ENCODE measurements around the gene CALR3.
"Not testable (repeated sequence)": the region's sequence is repeated elsewhere in the genome, so short reads cannot be mapped to it uniquely, and the experiment has no call there.

The CALR3 gene

DNA sequence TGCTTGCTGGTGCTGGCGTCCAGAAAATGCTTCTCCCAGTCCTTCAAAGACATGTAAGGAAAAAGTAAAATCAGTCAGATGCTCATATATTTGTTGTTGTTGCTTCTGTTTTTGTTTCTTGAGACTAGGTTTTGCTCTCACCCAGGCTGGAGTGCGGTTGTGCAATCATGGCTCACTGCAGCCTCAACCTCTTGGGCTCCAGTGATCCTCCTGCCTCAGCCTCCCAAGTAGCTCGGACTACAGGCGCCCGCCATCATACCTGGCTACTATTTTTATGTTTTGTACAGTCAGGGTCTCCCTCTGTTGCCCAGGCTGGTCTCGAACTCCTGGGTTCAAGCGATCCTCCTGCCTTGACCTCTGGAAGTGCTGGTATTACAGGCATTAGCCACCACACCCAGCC lies 13.2 kb downstream of the CALR3 start:
- DNase-seq, result no peak

DNA sequence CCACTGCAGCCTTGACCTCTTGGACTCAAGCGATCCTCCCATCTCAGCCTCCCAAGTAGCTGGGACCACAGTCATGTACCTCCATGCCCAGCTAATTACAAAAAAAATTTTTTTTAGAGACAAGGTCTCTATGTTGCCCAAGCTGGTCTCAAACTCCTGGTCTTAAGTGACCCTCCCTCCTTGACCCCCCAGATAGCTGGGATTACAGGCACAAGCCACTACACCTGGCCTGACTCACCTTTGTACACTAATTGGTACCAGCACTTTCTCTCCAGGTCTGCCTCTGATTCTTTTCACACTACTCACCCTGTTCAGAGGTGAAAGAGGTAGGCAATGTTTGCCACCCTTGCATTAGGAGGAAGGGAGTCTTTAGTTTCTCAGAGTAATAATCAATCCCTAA lies 18.7 kb downstream of the CALR3 start:
- DNase-seq, result no peak

DNA sequence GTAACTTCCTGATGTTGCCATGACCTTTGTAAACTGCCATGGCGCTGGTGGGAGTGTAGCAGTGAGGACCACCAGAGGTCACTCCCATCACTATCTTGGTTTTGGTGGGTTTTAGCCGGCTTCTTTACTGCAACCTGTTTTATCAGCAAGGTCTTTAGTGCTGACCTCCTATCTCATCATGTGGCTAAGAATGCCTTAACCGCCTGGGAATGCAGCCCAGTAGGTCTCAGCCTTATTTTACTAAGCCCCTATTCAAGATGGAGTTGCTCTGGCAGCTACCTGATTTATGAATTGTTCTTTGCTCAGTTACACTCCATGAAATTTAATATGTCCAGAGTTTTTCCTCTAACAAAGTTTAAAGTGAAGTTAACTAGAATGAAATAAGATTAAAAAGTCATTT lies 19.6 kb downstream of the CALR3 start:
- no peak for DNase-seq

DNA sequence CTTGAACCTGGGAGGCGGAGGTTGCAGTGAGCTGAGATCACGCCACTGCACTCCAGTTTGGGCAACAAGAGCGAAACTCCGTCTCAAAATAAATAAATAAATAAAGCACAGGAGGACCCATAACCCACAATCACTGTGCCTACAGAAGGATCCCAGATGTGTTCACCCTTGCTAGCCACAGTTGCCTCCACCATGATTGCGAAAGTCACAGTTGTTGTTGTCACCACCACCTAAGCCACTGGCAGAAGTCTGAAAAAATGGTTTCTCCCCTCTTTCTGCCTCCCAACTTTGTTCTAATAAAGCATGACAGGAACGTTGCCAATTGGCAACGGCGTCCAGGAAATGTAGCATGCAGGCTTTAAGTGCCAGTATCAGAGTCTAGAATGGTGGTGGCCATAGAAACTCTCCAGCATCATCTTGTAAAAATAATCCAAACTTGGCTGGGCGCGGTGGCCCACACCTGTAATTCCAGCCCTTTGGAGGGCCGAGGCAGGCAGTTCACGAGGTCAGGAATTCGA lies 22.0 kb downstream of the CALR3 start:
- no peak for DNase-seq

DNA sequence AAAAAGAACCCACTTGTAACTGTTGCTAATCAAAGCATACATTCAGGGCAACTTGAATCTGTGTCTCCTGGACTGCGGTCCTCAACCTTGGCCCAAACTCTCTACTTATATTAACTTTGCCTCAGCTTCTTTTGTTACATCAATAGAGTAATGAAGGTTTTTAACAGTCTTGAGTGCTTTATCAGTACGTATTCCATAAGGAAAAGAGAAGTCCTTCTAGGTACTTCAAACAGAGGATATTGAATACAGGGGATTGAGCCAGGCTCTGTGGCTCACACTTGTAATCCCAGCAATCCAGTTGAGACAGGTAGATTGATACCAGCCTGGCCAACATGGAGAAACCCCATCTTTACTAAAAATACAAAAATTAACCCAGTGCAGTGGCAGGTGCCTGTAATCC lies 23.0 kb downstream of the CALR3 start:
- DNase-seq, result no peak

DNA sequence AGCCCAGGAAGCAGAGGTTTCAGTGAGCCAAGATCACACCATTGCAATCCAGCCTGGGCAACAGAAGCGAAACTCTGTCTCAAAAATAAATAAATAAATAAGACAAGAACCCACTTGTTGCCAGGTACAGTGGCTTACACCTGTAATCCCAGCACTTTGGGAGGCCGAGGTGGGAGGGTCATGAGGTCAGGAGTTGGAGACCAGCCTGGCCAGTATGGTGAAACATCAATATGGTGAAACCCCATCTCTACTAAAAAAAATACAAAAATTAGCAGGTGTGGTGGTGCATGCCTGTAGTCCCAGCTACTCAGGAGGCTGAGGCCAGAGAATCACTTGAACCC lies 23.4 kb downstream of the CALR3 start:
- DNase-seq, result not testable (repeated sequence)

DNA sequence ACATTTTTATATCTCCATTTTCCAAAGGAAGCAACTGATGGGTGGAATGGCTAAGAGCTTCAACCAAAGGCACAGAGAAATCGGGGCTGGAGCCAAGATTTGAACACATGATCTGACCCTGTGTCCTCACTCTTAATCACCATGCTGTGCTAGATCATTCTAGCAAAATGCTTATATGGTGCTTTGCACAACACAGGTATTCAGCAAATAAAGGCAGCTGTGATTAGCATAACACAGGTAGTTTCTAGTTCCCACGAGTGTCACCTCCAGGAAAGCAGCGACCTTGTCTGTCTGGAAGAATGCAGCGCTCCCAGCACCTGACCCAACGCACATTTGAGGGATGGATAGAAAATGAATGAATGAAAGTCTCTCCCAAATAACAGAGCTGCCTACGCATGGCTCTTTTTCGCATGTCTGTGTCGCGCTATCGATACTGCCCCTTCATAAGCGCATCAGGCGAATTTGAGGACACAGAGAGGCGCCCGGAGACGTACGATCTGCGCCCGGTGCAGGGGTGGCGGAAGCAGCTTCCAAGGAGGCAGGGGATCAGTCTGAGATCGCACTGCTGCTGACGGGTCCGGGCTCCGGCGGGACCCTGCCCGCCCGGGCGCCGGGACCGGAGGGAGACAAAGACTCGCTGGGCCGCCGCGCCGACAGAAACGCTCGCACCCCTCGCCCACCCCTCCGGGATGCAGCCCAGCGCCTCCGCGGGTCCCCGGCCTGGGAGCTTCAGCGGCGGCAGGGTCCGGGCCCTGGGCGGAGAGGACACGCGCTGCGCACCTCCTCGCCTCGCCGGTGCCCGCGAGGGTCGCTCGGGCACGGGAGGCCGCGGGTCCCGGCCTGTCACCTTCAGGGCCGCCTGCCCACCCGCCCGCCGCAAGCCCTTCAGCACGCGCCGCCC lies 24.8 kb downstream of the CALR3 start:
- DNase-seq, result peak; percentile 43

DNA sequence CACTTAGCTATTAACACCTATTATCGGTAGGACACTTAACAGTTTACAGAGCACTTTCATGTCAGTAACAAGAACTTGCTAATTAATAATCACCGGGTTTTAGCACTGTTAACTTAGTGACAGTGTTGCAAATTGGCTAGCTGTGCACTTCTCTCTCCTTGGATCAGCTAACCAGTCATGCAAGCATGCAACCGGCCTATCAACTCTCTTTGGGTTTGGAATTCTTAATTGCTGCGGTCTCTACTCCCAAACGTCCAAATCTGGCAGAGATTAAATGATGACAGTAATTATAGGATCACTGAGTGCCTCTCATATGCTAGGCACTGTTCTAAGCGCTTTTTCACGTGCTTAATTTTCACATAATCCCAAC lies 25.4 kb downstream of the CALR3 start:
- DNase-seq, result no peak

DNA sequence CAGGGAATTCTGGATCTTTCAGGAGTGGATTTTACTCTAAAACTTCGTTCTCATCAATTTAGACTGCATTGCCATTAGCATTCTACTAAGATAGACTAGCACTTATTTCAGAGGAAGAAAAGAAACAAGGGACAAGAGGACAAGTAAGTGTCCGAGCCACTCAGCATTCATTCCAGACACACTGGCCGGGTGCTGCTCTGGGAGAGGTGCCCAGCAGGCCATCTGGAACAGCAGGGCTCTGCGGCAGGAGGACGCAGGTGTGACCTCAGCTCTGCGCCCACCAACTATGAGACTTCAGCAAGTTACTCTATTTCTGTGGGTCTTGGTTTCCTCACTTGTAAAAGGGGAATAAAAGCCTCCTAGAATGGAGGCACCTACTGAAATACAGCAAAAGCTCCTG lies 28.4 kb downstream of the CALR3 start:
- no peak for DNase-seq

DNA sequence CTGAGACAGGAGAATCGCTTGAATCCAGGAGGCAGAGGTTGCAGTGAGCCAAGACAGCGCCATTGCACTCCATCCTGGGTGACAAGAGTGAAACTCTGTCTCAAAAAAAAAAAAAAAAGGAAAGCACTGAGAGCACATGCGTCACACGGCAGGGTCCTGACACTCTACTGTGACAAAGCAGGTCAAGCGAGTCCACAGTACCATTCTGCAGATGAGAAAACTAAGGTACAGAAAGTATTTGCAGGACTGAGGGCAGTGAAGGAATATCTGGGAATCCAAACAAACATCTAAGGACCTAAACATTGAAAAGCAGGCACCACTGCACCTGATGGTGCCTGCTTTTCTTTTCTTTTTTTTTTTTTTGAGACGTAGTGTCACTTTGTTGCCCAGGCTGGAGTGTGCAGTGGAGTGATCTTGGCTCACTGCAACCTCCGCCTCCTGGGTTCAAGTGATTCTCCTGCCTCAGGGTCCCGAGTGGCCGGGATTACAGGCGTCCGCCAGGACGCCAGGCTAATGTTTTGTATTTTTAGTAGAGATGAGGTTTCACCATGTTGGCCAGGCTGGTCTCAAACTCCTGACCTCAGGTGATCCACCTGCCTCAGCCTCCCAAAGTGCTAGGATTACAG lies 29.1 kb downstream of the CALR3 start:
- not testable (repeated sequence) for DNase-seq

DNA sequence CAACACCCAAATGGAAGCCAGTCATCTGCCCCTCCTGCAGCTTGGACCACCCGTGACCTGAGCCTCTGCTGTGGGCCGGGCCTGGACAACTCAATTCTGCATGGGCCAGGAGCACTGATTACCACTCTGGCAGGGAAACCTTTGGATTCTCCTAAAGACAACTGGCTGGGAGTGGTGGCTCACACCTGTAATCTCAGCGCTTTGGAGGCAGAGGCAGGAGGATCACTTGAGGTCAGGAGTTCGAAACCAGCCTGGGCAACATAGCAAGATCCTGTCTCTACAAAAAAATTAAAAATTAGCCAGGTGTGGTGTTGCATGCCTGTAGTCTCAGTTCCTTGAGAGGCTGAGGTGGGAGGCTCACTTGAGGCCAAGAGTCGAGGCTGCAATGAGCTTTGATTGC lies 30.7 kb downstream of the CALR3 start:
- no peak for DNase-seq

DNA sequence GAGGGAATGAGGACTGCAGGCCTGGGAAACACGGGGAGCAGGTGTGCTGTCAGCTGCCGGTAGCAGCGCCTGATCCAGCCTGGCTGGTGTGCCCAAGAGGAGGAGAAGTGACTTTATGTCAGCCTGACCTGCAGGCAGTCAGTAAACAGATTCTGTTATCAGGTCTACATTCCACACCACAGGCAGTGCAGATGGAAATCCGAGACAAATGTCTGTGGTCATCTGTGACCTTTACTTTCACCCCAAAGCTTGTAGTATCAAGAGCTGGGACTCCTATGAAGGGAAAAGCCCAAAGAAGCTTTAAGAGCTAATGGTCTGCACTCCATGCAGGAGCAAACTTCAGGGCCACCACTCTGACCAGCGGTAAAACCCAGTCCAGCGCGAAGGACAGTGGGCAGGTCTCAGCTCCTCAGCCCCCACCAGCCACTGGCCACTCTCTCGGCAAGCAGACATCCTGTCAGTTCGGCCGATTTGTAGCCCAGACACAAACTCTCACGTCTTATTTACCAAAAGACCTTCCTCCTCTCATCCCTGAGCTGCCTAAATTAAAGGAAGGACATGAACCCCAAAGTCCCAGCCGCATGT lies 31.9 kb downstream of the CALR3 start:
- DNase-seq, result no peak

DNA sequence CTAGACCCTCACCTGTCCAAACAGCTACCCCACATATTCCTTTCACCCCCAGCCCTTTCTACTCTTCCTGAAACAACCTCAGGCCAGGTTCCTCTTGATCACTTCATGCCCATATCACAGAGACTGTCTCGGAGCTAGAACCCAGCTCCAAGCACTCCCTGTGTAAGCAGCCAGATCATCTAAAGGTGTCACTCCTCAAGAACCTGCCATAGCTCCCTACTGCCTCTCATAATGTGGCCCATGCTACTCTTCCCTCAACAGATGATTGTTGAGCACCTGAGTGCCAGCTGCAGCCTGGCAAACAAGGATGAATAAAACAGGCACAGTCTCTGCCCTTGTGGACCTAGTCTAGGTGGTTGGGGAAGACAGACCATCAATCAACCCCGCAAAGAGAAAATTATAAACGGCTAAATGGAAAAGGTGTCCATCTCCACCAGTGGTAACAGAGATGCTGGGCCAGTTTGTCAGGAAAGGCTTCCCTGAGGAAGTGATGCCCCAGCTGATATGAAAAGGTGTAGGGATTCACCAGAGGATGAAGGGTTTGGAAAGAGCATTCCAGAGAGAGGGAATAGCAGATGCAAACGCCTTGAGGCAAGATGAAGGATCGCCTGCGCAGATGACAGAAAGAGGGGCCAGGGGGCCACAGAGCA lies 32.5 kb downstream of the CALR3 start:
- no peak for DNase-seq

DNA sequence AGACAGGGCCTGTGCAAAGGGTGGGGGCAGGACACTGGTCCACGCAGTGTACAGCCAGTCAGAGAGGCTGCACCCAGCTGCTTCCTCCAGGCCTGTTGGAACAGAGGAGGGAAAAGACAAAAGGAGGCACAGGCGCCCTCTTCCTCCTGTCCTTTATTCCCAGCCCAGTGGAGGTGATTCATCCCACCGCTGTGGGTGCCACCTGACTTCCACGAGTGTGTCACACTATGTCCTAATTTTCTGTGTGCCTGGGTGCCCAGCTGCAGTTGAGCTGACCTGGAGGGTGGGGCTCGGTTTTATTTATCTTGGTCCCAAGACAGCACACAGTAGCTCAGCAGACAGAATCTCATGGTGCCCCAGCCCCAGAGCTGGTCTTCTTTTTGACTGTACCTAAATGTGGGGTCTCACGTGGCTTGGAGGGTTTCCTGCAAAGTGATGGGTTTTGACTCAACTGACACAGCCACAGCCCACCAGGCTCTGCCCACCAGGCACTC lies 33.2 kb downstream of the CALR3 start:
- peak; percentile 15 for DNase-seq

DNA sequence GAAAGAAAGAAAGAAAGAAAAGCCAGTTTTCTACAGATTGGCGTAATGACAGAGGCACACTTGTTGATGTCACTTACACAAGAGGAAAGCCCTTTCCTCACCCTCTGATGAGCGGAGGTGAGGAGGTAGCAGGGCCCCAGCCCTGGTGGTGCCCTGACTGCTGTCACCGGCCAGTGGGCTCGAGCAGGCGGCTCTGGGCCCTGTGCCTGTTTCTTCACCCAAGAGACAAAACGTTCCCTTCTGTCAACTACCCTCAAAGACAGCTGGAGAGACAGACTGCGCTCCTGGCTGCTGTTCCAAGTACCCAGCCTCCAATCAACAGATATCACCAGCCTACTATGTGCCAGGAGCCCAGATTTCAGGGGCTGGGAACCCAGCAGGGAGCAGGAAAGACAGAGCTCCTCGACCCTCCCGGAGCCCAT lies 34.3 kb downstream of the CALR3 start:
- DNase-seq, result no peak

DNA sequence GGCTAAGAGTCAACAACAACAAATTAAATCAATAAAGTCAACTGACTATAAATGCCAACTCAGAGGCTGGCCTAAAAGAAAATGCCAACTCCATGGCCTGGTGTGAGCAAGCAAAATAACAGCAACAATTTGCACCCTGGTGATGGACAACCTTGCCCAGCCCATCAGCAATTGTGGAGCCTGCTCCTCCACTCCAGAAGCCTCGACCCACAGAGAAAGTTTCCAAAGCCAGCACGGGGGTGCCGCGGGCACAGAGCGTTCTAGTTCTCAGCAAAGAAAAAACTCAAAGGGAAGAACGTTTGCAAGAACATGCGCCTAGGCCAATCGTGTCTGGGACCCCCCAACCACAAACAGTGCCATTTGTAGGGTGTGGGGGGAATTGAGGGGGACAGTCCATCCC lies 35.5 kb downstream of the CALR3 start:
- DNase-seq, result no peak

DNA sequence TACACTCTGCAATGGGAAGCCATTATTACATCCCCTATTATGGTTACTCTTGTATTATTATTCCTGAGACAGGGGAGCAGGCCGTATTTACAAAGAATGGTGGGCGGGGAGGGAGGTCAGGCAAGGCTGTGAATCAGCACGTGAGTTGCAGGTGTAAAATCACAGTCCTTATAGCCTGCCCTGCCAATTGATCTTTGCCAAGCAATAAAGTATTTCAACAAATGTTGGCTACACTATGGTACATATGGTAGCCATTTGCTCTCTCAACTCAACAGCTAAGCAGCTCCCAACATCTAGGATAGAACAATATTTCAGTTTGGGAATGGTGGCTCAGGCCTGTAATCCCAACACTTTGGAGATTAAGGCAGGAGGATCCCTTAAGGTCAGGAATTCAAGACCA lies 36.3 kb downstream of the CALR3 start:
- DNase-seq, result no peak

DNA sequence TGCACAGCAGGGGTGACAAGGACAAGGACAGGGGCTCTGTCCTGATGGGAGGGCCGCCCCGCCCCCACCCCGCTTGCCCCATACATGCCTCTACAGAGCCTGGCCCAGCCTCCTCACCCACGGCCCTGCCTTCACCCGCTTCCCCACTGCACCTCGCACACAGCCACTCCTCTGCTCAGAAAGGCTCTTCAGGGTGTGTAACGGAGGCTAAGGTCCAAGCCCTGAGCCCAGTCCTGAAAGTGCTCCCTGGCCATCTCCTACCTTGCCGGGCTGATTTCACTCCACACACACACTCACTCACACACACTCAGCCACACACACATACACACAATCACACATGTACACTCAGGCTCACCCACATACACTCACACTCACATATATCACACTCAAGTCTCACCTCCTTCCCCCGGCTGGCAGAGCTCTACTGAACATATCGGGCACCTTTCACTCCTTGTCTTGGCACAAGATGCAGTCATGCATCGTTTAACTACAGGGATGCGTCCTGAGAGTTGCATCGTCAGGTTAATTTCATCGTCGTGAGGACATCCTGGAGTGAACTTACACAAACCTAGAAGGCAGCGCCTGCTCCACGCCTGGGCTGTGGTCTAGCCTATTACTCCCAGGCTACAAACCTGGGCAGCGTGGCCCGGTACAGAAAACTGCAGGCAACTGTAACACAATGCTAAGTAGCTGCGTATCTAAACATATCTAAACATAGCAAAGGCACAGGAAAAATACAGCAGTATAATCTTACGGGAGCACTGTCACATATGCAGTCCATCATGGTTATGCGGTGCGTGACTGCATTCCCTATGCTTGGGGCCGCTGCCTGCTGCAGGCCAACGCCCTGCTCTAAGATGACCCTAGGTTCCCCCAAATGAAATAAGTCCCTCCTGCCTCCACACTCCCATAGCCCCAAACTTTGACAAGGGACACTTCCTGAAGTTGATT lies 37.3 kb downstream of the CALR3 start:
- DNase-seq, result no peak

DNA sequence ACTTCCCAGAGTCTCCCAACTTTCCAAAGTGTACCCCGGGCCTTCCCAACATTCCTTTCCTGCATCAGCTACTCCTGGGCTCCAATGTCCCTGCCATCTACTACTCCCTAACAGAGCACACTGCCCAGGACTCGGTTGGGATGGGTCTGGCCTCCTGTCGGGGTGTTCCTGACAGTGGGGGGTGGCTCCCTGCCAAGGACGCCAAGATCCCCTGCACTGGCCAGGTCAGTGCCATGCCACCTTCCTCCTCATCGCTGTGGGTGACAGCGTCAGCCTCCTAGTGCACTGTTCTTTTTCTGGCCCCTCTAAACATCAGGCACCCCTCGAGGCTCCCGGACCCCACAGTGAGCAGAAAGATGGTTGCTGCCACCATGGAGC lies 38.0 kb downstream of the CALR3 start:
- no peak for DNase-seq

DNA sequence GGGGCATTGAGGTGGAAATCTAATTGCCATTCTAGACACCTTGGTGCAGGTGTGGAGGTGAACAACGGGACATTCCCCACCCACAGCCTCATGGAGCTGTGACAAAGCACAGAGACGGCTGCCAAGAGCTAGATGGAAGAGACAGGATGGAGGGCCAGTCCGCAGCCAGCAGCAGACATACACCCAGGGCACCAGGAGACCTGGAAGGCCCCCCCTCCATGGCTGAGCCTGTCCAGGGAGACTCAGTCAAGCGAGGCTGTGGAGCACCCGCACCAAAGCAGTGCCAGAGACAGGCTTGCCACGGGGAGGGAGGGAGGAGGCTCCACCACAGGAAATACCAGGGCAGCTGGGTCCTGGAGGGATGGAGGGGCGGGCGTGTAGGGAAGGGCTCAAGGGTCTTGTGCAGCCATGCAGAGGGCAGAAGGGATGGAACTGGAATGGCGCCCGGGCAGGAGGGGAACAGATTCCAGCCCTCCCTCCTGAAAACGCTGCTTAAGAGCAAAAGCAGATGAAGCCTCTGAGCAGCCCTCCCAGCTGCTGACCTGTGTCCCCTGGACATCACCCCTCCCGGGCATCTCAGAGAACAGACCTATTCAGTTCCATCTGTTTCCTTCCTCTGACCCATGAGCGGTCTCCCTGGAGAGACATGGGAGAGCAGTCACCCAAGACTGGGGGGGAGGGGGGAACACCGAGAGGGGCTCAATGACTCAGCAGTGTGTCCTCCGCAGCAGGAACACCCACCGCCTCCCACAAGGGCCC lies 38.6 kb downstream of the CALR3 start:
- DNase-seq, result no peak

DNA sequence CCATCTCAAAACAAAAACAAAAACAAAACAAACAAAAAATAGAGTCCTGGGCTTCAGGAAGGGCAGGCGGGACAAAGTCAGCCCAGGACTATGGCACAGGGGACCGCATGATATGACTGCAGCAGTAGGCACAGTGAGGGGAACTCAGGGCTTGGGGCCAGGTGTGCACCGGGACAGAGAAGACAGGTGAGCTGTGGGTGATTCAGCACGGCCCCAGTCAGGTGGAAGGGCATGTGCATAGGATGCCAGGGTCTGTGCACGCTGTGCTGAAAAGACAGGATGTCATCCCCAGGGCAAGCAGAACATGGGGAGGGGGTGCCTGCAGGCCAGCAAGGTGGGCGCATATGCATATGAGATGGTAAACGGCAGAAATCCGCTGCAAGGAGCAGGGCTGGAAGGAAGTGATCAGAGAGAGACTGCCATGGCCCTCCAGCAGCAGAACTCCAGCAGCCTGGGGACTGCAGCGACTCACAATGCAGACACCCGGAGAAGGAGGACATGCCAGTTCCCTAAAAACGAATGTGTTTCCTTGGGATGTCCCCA lies 39.2 kb downstream of the CALR3 start:
- DNase-seq, result no peak

Measured in activated CD4-positive, alpha-beta T cell treated with anti-CD3 and anti-CD28 coated beads, Interleukin-10, Interleukin-2, amounts not matched to agents 100 ng/mL and 50 ng/mL, durations not matched to agents 16 hours and 8 hours (primary cell).